ENCODE measurements around the gene LIX1L. TPM values are rescaled to one million over a fixed set of nuclear protein-coding genes. Genes with fewer than 3 reads are reported as not detected.
A peak's percentile ranks its signal among the peaks of the same experiment; 100 is the strongest.

The LIX1L gene
- total RNA-seq, 1 donor from 2014 or later: 37.5 TPM

DNA sequence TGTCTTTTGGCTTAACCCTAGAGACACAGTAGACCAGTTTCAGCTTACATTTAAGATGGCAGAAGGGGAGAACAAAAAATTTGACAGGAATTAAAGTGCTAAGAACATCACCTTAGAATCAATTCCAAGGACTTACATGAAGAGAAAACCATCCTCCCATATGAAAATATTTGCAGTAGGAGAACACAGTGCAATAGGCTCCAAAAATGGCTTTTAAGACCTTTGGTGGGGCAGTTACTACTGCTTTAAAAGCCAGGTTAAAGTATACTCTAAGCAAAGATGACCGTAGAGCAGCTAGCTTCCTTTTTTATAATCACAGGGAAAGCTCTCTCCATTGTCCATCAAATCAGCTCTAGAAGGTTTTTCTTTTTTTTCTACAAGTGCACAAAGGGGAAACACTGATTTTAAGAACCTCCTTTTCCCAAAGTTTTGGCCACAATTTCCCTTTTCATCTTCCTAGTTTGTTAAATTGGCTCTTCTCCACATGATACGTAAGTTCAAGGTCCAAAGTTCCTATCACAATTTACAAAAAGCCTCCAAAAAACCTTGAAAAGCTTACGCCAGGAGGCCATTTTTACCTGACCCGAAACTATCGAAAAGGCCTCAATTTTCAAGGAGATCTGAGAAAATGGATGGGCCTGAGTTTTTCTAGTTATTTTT, 35.3 kb upstream of the LIX1L start:
- H3K4me1 Mint-ChIP-seq: peaks cover 50% of the 10 kb centered on the region
- TF ChIP-seq, protein P1, sequence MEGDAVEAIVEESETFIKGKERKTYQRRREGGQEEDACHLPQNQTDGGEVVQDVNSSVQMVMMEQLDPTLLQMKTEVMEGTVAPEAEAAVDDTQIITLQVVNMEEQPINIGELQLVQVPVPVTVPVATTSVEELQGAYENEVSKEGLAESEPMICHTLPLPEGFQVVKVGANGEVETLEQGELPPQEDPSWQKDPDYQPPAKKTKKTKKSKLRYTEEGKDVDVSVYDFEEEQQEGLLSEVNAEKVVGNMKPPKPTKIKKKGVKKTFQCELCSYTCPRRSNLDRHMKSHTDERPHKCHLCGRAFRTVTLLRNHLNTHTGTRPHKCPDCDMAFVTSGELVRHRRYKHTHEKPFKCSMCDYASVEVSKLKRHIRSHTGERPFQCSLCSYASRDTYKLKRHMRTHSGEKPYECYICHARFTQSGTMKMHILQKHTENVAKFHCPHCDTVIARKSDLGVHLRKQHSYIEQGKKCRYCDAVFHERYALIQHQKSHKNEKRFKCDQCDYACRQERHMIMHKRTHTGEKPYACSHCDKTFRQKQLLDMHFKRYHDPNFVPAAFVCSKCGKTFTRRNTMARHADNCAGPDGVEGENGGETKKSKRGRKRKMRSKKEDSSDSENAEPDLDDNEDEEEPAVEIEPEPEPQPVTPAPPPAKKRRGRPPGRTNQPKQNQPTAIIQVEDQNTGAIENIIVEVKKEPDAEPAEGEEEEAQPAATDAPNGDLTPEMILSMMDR (conservative IDR thresholded peaks at IDR 0.05): no peak
- peak overlapping the region; percentile 96 for H3K4me3 Mint-ChIP-seq
- no peak for DNase-seq (ENCODE audit: low read depth, low spot score)
- H3K36me3 Mint-ChIP-seq (ENCODE audit: low read depth): peaks cover 29% of the 10 kb centered on the region
- no peaks in the 10 kb centered on the region for H3K27me3 Mint-ChIP-seq (ENCODE audit: low read depth)
- no peak overlapping the region for H3K27ac Mint-ChIP-seq (ENCODE audit: unreplicated experiment)
- no peaks in the 10 kb centered on the region for H3K9me3 Mint-ChIP-seq

DNA sequence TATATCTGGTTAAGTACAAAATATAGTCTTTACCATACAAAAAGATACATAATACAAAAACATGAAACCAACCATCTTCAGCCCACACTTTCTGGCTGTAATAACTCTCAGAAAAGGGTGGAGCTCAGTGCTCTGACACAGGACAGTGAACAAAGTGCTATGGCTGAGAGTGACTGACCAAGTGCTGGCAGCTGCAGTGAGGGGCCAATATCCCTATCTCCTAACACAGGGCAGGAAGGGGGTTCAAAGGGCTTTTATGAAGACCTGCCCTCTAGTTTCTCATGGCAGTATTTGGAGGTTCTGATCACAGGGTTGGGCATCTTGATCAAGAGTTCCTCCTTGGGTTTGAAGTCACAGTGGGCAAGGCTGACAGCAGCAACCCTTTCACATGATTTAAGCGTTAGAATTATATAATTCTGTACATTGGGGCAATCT, 34.7 kb upstream of the LIX1L start:
- Mint-ChIP-seq H3K4me3 (peak overlapping the region; percentile 96), H3K9me3 (no peaks in the 10 kb centered on the region), H3K27ac (ENCODE audit: unreplicated experiment) (no peak overlapping the region), H3K27me3 (ENCODE audit: low read depth) (no peaks in the 10 kb centered on the region), H3K4me1 (peaks cover 45% of the 10 kb centered on the region), H3K36me3 (ENCODE audit: low read depth) (peaks cover 29% of the 10 kb centered on the region)
- DNase-seq (ENCODE audit: low read depth, low spot score): no peak
- TF ChIP-seq, protein P1 (conservative IDR thresholded peaks at IDR 0.05): no peak

DNA sequence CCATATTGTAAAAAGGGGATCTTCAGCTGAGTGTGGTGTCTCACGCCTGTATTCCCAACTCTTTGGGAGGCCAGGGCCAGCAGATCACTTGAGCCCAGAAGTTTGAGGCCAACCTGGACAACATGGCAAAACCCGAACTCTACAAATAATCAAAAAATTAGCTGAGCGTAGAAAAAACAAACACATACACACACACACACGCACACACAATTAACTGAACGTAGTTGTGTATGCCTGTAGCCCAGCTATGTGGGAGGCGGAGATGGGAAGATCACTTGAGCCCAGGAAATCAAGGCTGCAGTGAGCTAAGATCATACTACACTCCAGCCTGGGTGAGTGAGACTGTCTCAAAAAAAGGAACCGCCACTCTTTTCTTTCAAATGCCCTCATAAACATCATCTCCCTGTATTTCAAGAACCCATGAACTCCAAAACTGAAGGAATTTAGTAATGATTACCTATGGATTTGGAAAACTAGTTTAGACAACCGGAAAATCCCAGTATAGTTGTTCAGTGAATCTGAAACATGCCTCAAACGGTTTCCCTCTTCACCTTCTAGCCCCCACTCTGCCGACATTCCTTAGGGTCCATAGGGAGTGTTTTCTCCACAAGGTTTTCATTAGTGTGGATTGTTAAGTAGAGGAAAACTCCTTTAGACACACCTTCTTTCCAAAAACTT, 34.1 kb upstream of the LIX1L start:
- TF ChIP-seq, protein P1 (conservative IDR thresholded peaks at IDR 0.05): no peak
- Mint-ChIP-seq H3K36me3 (ENCODE audit: low read depth) (peaks cover 29% of the 10 kb centered on the region), H3K9me3 (no peaks in the 10 kb centered on the region), H3K4me1 (peaks cover 38% of the 10 kb centered on the region), H3K27me3 (ENCODE audit: low read depth) (no peaks in the 10 kb centered on the region), H3K27ac (ENCODE audit: unreplicated experiment) (no peak overlapping the region), H3K4me3 (peak overlapping the region; percentile 96)
- DNase-seq (ENCODE audit: low read depth, low spot score): no peak

DNA sequence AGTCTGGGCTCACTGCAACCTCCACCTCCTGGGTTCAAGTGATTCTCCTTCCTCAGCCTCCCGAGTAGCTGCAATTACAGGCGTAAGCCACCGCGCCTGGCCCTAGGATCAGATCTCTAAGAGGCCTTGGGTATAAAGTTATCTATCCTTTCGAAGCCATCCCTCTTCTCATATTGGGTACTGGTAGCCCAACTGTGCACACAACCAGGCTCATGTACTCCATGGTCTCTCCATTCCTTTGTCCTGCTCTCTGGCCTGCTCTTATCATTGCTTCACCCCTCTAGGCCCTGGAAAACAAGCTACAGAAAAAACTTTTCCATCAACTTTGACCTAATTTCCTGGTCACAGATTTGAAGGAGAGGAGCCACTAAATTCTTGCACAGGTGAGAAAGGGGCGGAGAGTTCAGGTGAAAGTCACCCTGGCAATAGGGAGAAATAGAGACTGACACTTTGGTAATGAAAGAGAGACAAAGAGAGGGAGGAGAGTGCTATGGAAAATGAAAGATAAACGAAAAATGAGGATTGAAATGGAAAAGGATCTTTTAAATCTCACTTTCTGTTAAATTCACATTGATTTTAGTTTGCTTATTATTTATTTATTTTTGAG, 32.5 kb upstream of the LIX1L start:
- H3K36me3 Mint-ChIP-seq (ENCODE audit: low read depth): peaks cover 26% of the 10 kb centered on the region
- no peaks in the 10 kb centered on the region for H3K9me3 Mint-ChIP-seq
- H3K27me3 Mint-ChIP-seq (ENCODE audit: low read depth): no peaks in the 10 kb centered on the region
- TF ChIP-seq, protein P1 (conservative IDR thresholded peaks at IDR 0.05): no peak
- peaks cover 38% of the 10 kb centered on the region for H3K4me1 Mint-ChIP-seq
- DNase-seq (ENCODE audit: low read depth, low spot score): no peak
- no peak overlapping the region for H3K27ac Mint-ChIP-seq (ENCODE audit: unreplicated experiment)
- peak overlapping the region; percentile 28 for H3K4me3 Mint-ChIP-seq

DNA sequence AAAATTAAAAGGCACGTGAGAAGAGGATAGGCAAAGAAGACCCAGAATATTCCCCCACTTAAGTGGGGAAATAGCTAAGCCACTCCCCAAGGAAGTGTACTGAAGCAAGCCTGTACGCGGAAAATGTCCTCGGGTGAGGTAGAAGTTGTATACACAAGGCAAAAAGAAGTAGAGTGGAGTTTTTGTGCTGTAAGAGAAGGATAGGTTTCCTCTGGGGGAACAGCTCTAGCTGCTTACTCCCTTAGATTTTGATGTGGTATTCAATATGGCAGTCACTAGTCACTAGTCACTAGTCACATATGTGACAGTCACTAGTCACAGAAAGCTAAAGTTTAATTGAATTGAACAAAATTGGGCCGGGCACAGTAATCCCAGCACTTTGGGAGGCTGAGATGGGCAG, 31.0 kb upstream of the LIX1L start:
- no peaks in the 10 kb centered on the region for H3K9me3 Mint-ChIP-seq
- H3K4me3 Mint-ChIP-seq: no peak overlapping the region
- peaks cover 13% of the 10 kb centered on the region for H3K36me3 Mint-ChIP-seq (ENCODE audit: low read depth)
- TF ChIP-seq, protein P1 (conservative IDR thresholded peaks at IDR 0.05): no peak
- no peaks in the 10 kb centered on the region for H3K27me3 Mint-ChIP-seq (ENCODE audit: low read depth)
- no peak overlapping the region for H3K27ac Mint-ChIP-seq (ENCODE audit: unreplicated experiment)
- H3K4me1 Mint-ChIP-seq: peaks cover 34% of the 10 kb centered on the region
- DNase-seq (ENCODE audit: low read depth, low spot score): no peak
